Fibroblast of the aortic adventitia (primary cell): ENCODE data around the gene AMBN. TPM values are rescaled to one million over a fixed set of nuclear protein-coding genes. Genes with fewer than 3 reads are reported as not detected.

ENCODE experiments used
- DNase-seq: peaks from one replicate; pipeline ENCODE4 v3.0.0-alpha.2; 2010; ENCODE audit warnings: low read depth
- H3K4me3 ChIP-seq: 2 replicates; pipeline ENCODE4 v1.5.1; 2011; ENCODE audit warnings: low read depth, mild to moderate bottlenecking, control low read depth, low read length, moderate library complexity
- CTCF ChIP-seq: IDR thresholded peaks from 2 replicates; pipeline ENCODE4 v1.5.1; 2011; ENCODE audit warnings: mild to moderate bottlenecking, low read length, control low read depth, inconsistent platforms; ENCODE audit not compliant: insufficient read depth
- total RNA-seq: library from RNA; depleted of rRNA; stranded (reverse); fragments of >200 nt; gene quantifications from 2 replicates; pipeline ENCODE4 v1.2.3, GENCODE V29; 2012; ENCODE audit warnings: low replicate concordance

The AMBN gene
- total RNA-seq, 1 donor, result not detected

- TF ChIP-seq CTCF, result no peak
- DNase-seq, result no peak
- H3K4me3 ChIP-seq, result no peak overlapping the region
These were observed 21.3 kb upstream of the AMBN start for GRCh38 chr4:70570796-70571195.

- no peak for TF ChIP-seq CTCF
- no peak for DNase-seq
- H3K4me3 ChIP-seq, result no peak overlapping the region
These were observed 20.3 kb upstream of the AMBN start for GRCh38 chr4:70571772-70572171.

- TF ChIP-seq CTCF, result no peak
- H3K4me3 ChIP-seq, result no peak overlapping the region
These were observed 16.1 kb upstream of the AMBN start for GRCh38 chr4:70575964-70576363.

GRCh38 chr4:70577220-70577927 lies 14.7 kb upstream of the AMBN start:
- no peak overlapping the region for H3K4me3 ChIP-seq
- TF ChIP-seq CTCF, result no peak
- DNase-seq, result no peak

More at GRCh38 chr4:70575964-70576363, 16.1 kb upstream of the AMBN start:
- DNase-seq, result no peak

GRCh38 chr4:70581980-70582379 lies 10.1 kb upstream of the AMBN start:
- no peak for TF ChIP-seq CTCF
- no peak overlapping the region for H3K4me3 ChIP-seq
- no peak for DNase-seq

- no peak for DNase-seq
- TF ChIP-seq CTCF, result no peak
- no peak overlapping the region for H3K4me3 ChIP-seq
These were observed 7.9 kb upstream of the AMBN start for GRCh38 chr4:70583952-70584834.
